Hepatocyte (in vitro differentiated cells): Measurements from ENCODE around the gene SAPCD1.

Source experiments
- EZH2 ChIP-seq: fragments of 200-600 bp; sonication (generic); IDR thresholded peaks from 2 replicates; pipeline ENCODE4 v1.6.1; 2016; ENCODE audit warnings: antibody characterized with exemption, mild to moderate bottlenecking, borderline replicate concordance
- TF ChIP-seq, protein P1 (sequence below): fragments of 200-600 bp; sonication (generic); IDR thresholded peaks from 2 replicates; pipeline ENCODE4 v1.5.1; 2016; ENCODE audit warnings: antibody characterized with exemption, mild to moderate bottlenecking; ENCODE audit not compliant: poor library complexity

DNA sequence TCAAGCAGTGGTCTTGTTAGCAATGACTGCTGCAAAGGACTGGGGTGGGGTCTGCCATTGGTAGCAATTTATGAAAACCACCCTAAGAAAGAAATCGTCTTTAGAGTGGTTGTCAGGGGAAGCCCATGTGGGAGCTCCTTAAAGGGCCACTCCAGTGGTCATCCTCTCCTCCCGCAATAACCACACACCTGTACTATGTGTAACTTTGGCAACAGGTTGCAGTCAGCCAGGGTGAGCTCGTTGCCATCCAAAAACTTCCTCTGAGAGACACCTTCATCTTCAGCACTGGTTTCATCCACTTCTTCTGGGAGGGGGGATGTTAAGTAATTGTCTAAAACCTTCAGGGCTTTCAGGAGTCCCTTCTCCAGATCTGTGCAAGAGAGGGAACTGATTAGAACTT lies 30.4 kb upstream of the SAPCD1 start:
- no peak for TF ChIP-seq EZH2
- TF ChIP-seq, protein P1, sequence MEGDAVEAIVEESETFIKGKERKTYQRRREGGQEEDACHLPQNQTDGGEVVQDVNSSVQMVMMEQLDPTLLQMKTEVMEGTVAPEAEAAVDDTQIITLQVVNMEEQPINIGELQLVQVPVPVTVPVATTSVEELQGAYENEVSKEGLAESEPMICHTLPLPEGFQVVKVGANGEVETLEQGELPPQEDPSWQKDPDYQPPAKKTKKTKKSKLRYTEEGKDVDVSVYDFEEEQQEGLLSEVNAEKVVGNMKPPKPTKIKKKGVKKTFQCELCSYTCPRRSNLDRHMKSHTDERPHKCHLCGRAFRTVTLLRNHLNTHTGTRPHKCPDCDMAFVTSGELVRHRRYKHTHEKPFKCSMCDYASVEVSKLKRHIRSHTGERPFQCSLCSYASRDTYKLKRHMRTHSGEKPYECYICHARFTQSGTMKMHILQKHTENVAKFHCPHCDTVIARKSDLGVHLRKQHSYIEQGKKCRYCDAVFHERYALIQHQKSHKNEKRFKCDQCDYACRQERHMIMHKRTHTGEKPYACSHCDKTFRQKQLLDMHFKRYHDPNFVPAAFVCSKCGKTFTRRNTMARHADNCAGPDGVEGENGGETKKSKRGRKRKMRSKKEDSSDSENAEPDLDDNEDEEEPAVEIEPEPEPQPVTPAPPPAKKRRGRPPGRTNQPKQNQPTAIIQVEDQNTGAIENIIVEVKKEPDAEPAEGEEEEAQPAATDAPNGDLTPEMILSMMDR, result no peak
